ENCODE results near the gene LNP1. TPM values are rescaled to one million over a fixed set of nuclear protein-coding genes. Genes with fewer than 3 reads are reported as not detected.

Gene LNP1
- total and polyA plus RNA-seq, 12 donors: 0.71 to 6.5 (median 2.4) TPM

DNA sequence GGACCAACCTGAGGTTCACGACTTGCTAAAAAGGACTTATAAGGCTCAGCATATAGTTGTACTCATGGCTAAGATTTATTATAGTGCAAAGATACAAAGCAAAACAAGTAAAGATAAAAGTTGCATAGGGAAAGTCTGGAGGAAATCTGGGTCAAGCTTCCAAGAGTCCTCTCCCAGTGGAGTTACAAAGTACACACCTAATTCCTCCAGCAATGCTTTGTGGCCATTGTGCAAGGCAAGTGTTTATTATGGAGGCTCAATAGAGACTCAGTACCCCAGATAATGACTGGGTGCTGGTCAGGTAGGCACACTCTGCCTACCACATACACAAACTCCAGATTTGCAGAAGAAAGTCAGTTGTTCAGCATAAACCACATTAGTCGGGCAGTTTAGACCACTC is 22.9 kb downstream of the LNP1 start:
- WGBS, 4 donors: 84 to 100% (median 93%) methylated on average over 2 of the region's 2 CpGs
- TF ChIP-seq, protein P1, sequence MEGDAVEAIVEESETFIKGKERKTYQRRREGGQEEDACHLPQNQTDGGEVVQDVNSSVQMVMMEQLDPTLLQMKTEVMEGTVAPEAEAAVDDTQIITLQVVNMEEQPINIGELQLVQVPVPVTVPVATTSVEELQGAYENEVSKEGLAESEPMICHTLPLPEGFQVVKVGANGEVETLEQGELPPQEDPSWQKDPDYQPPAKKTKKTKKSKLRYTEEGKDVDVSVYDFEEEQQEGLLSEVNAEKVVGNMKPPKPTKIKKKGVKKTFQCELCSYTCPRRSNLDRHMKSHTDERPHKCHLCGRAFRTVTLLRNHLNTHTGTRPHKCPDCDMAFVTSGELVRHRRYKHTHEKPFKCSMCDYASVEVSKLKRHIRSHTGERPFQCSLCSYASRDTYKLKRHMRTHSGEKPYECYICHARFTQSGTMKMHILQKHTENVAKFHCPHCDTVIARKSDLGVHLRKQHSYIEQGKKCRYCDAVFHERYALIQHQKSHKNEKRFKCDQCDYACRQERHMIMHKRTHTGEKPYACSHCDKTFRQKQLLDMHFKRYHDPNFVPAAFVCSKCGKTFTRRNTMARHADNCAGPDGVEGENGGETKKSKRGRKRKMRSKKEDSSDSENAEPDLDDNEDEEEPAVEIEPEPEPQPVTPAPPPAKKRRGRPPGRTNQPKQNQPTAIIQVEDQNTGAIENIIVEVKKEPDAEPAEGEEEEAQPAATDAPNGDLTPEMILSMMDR (IDR thresholded peaks at IDR 0.05): no peak
- no peak for TF ChIP-seq POLR2A (IDR thresholded peaks at IDR 0.05)

DNA sequence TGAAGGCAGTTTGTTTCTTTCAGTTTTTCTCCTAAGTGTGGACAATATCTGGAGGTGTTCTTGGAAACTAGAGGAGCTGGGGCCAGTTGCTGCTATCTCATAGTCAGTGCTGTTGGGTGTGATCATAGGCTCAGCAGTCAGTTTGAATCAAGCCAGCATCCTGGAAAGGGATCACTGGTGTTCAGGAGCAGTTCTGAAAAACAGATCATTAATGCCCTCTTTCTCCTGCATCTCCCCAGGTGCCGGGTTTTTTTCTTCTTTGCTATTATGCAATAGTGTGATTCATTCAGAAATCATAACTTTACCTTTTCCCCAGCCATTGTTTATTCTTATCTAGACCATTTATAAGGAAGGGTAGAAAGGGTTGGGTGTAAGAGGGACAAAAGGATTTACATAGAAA is 24.0 kb downstream of the LNP1 start:
- TF ChIP-seq, protein P1 (IDR thresholded peaks at IDR 0.05): no peak
- no peak for TF ChIP-seq POLR2A (IDR thresholded peaks at IDR 0.05)
- 42 to 57% (median 45%) methylated on average over 1 of the region's 1 CpG for WGBS, 4 donors
- Histone ChIP-seq H3K9me3 (replicated peaks in 1 of 3) (no peaks in the 10 kb centered on the region), H3K4me3 (no peak overlapping the region), H3K36me3 (replicated peaks in 1 of 2) (no peaks in the 10 kb centered on the region), H3K27ac (no peak overlapping the region), H3K4me1 (replicated peaks in 1 of 2) (no peaks in the 10 kb centered on the region), H3K27me3 (no peaks in the 10 kb centered on the region)
- DNase-seq: no peak
- intact Hi-C loops (cut with DNase I): no loop called here

More for the DNA sequence above, 22.9 kb downstream of the LNP1 start:
- intact Hi-C loops (cut with DNase I): no loop called here
- no peak for DNase-seq
- Histone ChIP-seq H3K36me3 (replicated peaks in 1 of 2) (no peaks in the 10 kb centered on the region), H3K4me3 (no peak overlapping the region), H3K27me3 (no peaks in the 10 kb centered on the region), H3K9me3 (replicated peaks in 1 of 3) (no peaks in the 10 kb centered on the region), H3K4me1 (replicated peaks in 1 of 2) (no peaks in the 10 kb centered on the region), H3K27ac (no peak overlapping the region)

DNA sequence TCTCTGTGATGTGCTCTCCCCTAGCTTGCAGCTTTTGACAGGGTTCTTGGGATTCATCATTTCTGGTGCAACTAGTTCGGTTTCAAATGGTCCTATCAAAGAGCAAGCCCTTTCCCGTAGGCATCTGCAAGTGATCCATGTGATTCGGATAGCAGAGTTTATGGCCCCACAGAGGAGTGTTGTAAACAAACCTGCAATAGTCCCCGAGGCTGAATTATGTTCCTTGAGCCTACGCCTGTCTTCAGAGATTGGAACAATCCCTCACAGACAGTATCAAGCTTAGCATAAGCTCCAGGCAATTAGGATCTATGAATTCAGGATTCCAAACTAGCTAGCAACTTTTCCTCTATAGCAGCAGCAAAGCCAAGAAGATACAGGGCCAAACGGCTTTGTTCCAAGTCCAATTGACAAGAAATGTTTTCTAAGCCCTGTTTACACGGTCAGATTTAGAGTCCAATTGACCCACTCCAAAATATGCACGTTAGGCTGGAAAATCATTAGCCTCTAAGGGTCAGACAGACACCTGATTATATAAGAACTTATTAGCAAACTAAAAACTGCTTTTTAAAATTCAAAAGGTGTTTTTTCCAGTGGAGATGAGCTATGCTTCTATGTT is 24.8 kb downstream of the LNP1 start:
- no peak for DNase-seq
- intact Hi-C loops (cut with DNase I): no loop called here
- Histone ChIP-seq H3K27me3 (no peaks in the 10 kb centered on the region), H3K4me1 (replicated peaks in 1 of 2) (no peaks in the 10 kb centered on the region), H3K36me3 (replicated peaks in 1 of 2) (no peaks in the 10 kb centered on the region), H3K27ac (no peak overlapping the region), H3K9me3 (replicated peaks in 1 of 3) (no peaks in the 10 kb centered on the region), H3K4me3 (no peak overlapping the region)
- TF ChIP-seq, protein P1 (IDR thresholded peaks at IDR 0.05): no peak
- no peak for TF ChIP-seq POLR2A (IDR thresholded peaks at IDR 0.05)
- 70 to 86% (median 74%) methylated on average over 7 to 8 of the region's 8 CpGs for WGBS, 4 donors

DNA sequence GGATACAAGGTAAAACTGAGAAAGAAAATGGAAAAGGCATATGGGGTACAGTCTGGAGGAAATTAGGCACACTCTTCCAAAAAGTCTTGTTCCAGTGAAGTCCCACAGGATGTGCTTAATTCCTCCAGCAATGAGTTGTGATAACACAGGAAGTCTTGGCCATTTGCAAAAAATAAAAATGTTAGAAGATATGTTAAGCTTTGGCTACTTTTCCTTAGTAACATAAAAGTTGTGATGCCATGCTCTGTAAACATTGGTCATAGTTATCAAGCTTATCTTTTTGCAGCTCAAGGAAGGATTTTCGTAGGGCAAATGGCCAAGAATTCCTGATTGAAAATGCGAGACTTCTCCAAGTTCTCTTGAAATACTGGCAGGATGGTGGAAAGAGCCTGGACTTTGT is 26.4 kb downstream of the LNP1 start:
- Histone ChIP-seq H3K4me3 (no peak overlapping the region), H3K27ac (no peak overlapping the region), H3K4me1 (replicated peaks in 1 of 2) (no peaks in the 10 kb centered on the region), H3K36me3 (replicated peaks in 1 of 2) (no peaks in the 10 kb centered on the region), H3K9me3 (replicated peaks in 1 of 3) (no peaks in the 10 kb centered on the region), H3K27me3 (no peaks in the 10 kb centered on the region)
- 20 to 46% (median 26%) methylated on average over 2 of the region's 2 CpGs for WGBS, 4 donors
- no peak for TF ChIP-seq POLR2A (IDR thresholded peaks at IDR 0.05)
- TF ChIP-seq, protein P1 (IDR thresholded peaks at IDR 0.05): no peak
- DNase-seq: no peak
- intact Hi-C loops (cut with DNase I): no loop called here
